ENCODE measurements around the gene LMTK2.

- TF ChIP-seq CTCF (IDR thresholded peaks at IDR 0.05; ENCODE audit: borderline replicate concordance, extremely low read depth, low read length, poor library complexity, severe bottlenecking) (no peak), EZH2 (IDR thresholded peaks at IDR 0.05; ENCODE audit: borderline replicate concordance, low read depth, low read length, severe bottlenecking) (no peak)
Measured at GRCh38 chr7:98249106-98249505, 142.4 kb downstream of the LMTK2 start.
